ENCODE measurements around the gene PANX1.

GRCh38 chr11:94184362-94184761, 55.7 kb downstream of the PANX1 start:
- TF ChIP-seq EZH2 (IDR thresholded peaks at IDR 0.05) (no peak), POLR2AphosphoS5 (IDR thresholded peaks at IDR 0.05; ENCODE audit: borderline replicate concordance, low read depth, low read length) (no peak), FOXP2 (optimal IDR thresholded peaks at IDR 0.05; ENCODE audit: control extremely low read depth, extremely low read length, insufficient read depth) (no peak)
